Activated naive CD4-positive, alpha-beta T cell (primary cell): ENCODE results near the gene OR4A16.

Experiments
- DNase-seq, 4 experiments: peaks; one replicate each; lab custom pipeline; 2025; lab: John Stamatoyannopoulos, UW

OR4A16 gene

GRCh38 chr11:55342901-55343300 lies at the start of gene OR4A16:
Gene OR4A16 (plus strand): TSS chr11:55343201. CDS start chr11:55343201, 0 bp downstream.
- DNase-seq, result no peak

- no peak for DNase-seq
These were observed 18.5 kb upstream of the OR4A16 start for GRCh38 chr11:55324500-55324899.

- no peak for DNase-seq
These were observed 2.3 kb downstream of the OR4A16 start for GRCh38 chr11:55345306-55345705.

- no peak for DNase-seq
These were observed 6.0 kb downstream of the OR4A16 start for GRCh38 chr11:55349032-55349431.

GRCh38 chr11:55357560-55358184 lies 14.7 kb downstream of the OR4A16 start:
- no peak for DNase-seq

- DNase-seq, result no peak
These were observed 24.7 kb downstream of the OR4A16 start, which contains the start of gene OR4A15 for GRCh38 chr11:55367674-55368073. Gene OR4A15 (plus strand): TSS chr11:55367974. CDS start chr11:55367974, 0 bp downstream.
